ENCODE measurements around the gene TKTL2.

Gene TKTL2

GRCh38 chr4:163500586-163500985 is 27.0 kb upstream of the TKTL2 start:
- no peaks in the 10 kb centered on the region for H3K27me3 ChIP-seq (ENCODE audit: control insufficient read depth, low read length)
- no peaks in the 10 kb centered on the region for H3K9me3 ChIP-seq (ENCODE audit: control insufficient read depth, insufficient read depth, low read length)
- H4K20me1 ChIP-seq (ENCODE audit: control insufficient read depth, insufficient read depth, low read depth, low read length): peaks cover 9% of the 10 kb centered on the region; the same call in 1 of the 2 replicates
- TF ChIP-seq EZH2phosphoT487 (IDR thresholded peaks at IDR 0.05; ENCODE audit: borderline replicate concordance, low read length): no peak
- no peak for TF ChIP-seq CTCF (IDR thresholded peaks at IDR 0.05; ENCODE audit: low read depth, low read length, poor library complexity, severe bottlenecking)
- no peaks in the 10 kb centered on the region for H3F3A ChIP-seq (ENCODE audit: control insufficient read depth, insufficient read depth)
- no peak overlapping the region for H3K27ac ChIP-seq (ENCODE audit: low read depth, low read length)
- peaks cover 100% of the 10 kb centered on the region for H3K79me2 ChIP-seq (ENCODE audit: control insufficient read depth, low read length)
- peaks cover 66% of the 10 kb centered on the region for H3K36me3 ChIP-seq (ENCODE audit: control insufficient read depth, low read length)
- no peak overlapping the region for H3K4me2 ChIP-seq (ENCODE audit: low read length)
- peaks cover 22% of the 10 kb centered on the region for H3K4me1 ChIP-seq (ENCODE audit: control insufficient read depth, low read length)
- H3K9me2 ChIP-seq (replicated peaks; ENCODE audit: control insufficient read depth, low read length): no peaks in the 10 kb centered on the region
- no peak overlapping the region for H3K4me3 ChIP-seq (ENCODE audit: low read length)

- Histone ChIP-seq H3K36me3 (ENCODE audit: control insufficient read depth, low read length) (peaks cover 51% of the 10 kb centered on the region), H3K9me2 (replicated peaks; ENCODE audit: control insufficient read depth, low read length) (no peaks in the 10 kb centered on the region), H3K9me3 (ENCODE audit: control insufficient read depth, insufficient read depth, low read length) (no peaks in the 10 kb centered on the region), H3K79me2 (ENCODE audit: control insufficient read depth, low read length) (peaks cover 69% of the 10 kb centered on the region), H4K20me1 (ENCODE audit: control insufficient read depth, insufficient read depth, low read depth, low read length) (no peaks in the 10 kb centered on the region), H3K4me2 (ENCODE audit: low read length) (peak overlapping the region; percentile 78), H3K4me3 (ENCODE audit: low read length) (peak overlapping the region; percentile 100), H3K27me3 (ENCODE audit: control insufficient read depth, low read length) (no peaks in the 10 kb centered on the region), H3K4me1 (ENCODE audit: control insufficient read depth, low read length) (peaks cover 26% of the 10 kb centered on the region), H3F3A (ENCODE audit: control insufficient read depth, insufficient read depth) (peaks cover 13% of the 10 kb centered on the region), H3K27ac (ENCODE audit: low read depth, low read length) (peak overlapping the region; percentile 83; the same call in 1 of the 2 replicates)
- TF ChIP-seq EZH2phosphoT487 (IDR thresholded peaks at IDR 0.05; ENCODE audit: borderline replicate concordance, low read length): no peak
- TF ChIP-seq CTCF (IDR thresholded peaks at IDR 0.05; ENCODE audit: low read depth, low read length, poor library complexity, severe bottlenecking): no peak
Measured at GRCh38 chr4:163495900-163496299, 22.3 kb upstream of the TKTL2 start.

GRCh38 chr4:163494360-163495241 is 21.0 kb upstream of the TKTL2 start, which contains the start of gene TMA16:
TMA16 (plus strand) TSS chr4:163494690; CDS start chr4:163494802, 112 bp downstream.
- peaks cover 56% of the 10 kb centered on the region for H3K79me2 ChIP-seq (ENCODE audit: control insufficient read depth, low read length)
- no peaks in the 10 kb centered on the region for H3K9me3 ChIP-seq (ENCODE audit: control insufficient read depth, insufficient read depth, low read length)
- H3K27ac ChIP-seq (ENCODE audit: low read depth, low read length): peak within 1 kb of the TSS; percentile 83
- H3K4me2 ChIP-seq (ENCODE audit: low read length): peak within 1 kb of the TSS; percentile 78
- H3K4me3 ChIP-seq (ENCODE audit: low read length): peak within 1 kb of the TSS; percentile 100
- H3K4me1 ChIP-seq (ENCODE audit: control insufficient read depth, low read length): peaks cover 26% of the 10 kb centered on the region
- H3K36me3 ChIP-seq (ENCODE audit: control insufficient read depth, low read length): peaks cover 39% of the 10 kb centered on the region
- H3F3A ChIP-seq (ENCODE audit: control insufficient read depth, insufficient read depth): peaks cover 16% of the 10 kb centered on the region
- no peaks in the 10 kb centered on the region for H3K27me3 ChIP-seq (ENCODE audit: control insufficient read depth, low read length)
- no peaks in the 10 kb centered on the region for H3K9me2 ChIP-seq (replicated peaks; ENCODE audit: control insufficient read depth, low read length)
- H4K20me1 ChIP-seq (ENCODE audit: control insufficient read depth, insufficient read depth, low read depth, low read length): no peaks in the 10 kb centered on the region
- TF ChIP-seq EZH2phosphoT487 (IDR thresholded peaks at IDR 0.05; ENCODE audit: borderline replicate concordance, low read length) (no peak), CTCF (IDR thresholded peaks at IDR 0.05; ENCODE audit: low read depth, low read length, poor library complexity, severe bottlenecking) (peak; percentile 6)

Data from DOHH2 (cell line).